CD14-positive monocyte (primary cell): ENCODE measurements around the gene GPSM1. TPM values are rescaled to one million over a fixed set of nuclear protein-coding genes. Genes with fewer than 3 reads are reported as not detected.

Source experiments
- DNase-seq, 3 donors: peaks; one replicate each; pipeline ENCODE4 v3.0.0-alpha.2; 2011 to 2022
- H2AFZ ChIP-seq: 2 replicates; pipeline ENCODE4 v1.6.0; 2012; ENCODE audit warnings: mild to moderate bottlenecking, low read depth, low read length, inconsistent platforms; ENCODE audit not compliant: insufficient read depth, poor library complexity, severe bottlenecking
- H3K27ac ChIP-seq, 2 donors: 1 replicate in 1 of 2; 2 replicates in 1 of 2; pipeline ENCODE4 v1.5.1; 2012 to 2013; ENCODE audit warnings: low read length in 2 of 2, control low read depth in 1 of 2, inconsistent platforms in 1 of 2, low read depth in 1 of 2, mild to moderate bottlenecking in 1 of 2
- H3K27me3 ChIP-seq, 2 donors: one replicate each; pipeline versions ENCODE4 v1.6.0 to v1.6.1; 2011 to 2013; ENCODE audit warnings: low read length in 2 of 2; ENCODE audit not compliant: control insufficient read depth in 2 of 2, insufficient read depth in 2 of 2
- H3K36me3 ChIP-seq, 2 donors: replicated peaks in 1 of 2; 1 replicate in 1 of 2; 2 replicates in 1 of 2; pipeline versions ENCODE4 v1.5.1 to v1.6.1; 2012 to 2013; ENCODE audit warnings: low read length in 2 of 2, control low read depth in 1 of 2, inconsistent platforms in 1 of 2, mild to moderate bottlenecking in 1 of 2; ENCODE audit not compliant: insufficient read depth in 2 of 2, control insufficient read depth in 1 of 2
- H3K4me1 ChIP-seq, 2 donors: 1 replicate in 1 of 2; 2 replicates in 1 of 2; pipeline versions ENCODE4 v1.5.1 to v1.6.1; 2012 to 2013; ENCODE audit warnings: low read length in 2 of 2, control low read depth in 1 of 2, inconsistent platforms in 1 of 2, mild to moderate bottlenecking in 1 of 2, moderate library complexity in 1 of 2; ENCODE audit not compliant: insufficient read depth in 2 of 2, control insufficient read depth in 1 of 2
- H3K4me2 ChIP-seq: replicated peaks from 2 replicates; pipeline ENCODE3; 2012; ENCODE audit warnings: low read length, moderate library complexity, mild to moderate bottlenecking; ENCODE audit not compliant: poor library complexity, severe bottlenecking; ENCODE audit errors: extremely low read depth
- H3K4me3 ChIP-seq, 3 experiments: fragments of 200-600 bp in 1 of 3; sonication (generic) in 1 of 3; replicated peaks in 1 of 3; 1 replicate in 2 of 3; 2 replicates in 1 of 3; pipeline ENCODE4 v1.5.1; 2011 to 2013; ENCODE audit warnings: low read length in 3 of 3, mild to moderate bottlenecking in 3 of 3, control low read depth in 2 of 3, low read depth in 2 of 3, inconsistent platforms in 1 of 3, moderate library complexity in 1 of 3
- H3K79me2 ChIP-seq: 2 replicates; pipeline ENCODE4 v1.6.0; 2012; ENCODE audit warnings: mild to moderate bottlenecking, control low read depth, inconsistent platforms, low read length, moderate library complexity; ENCODE audit not compliant: insufficient read depth
- H3K9ac ChIP-seq: 2 replicates; pipeline ENCODE4 v1.6.0; 2017; ENCODE audit warnings: low read length, mild to moderate bottlenecking; ENCODE audit not compliant: insufficient read depth, poor library complexity, severe bottlenecking
- H3K9me3 ChIP-seq, 2 donors: replicated peaks in 1 of 2; 1 replicate in 1 of 2; 2 replicates in 1 of 2; pipeline versions ENCODE4 v1.5.1 to v1.6.1; 2012 to 2013; ENCODE audit warnings: low read length in 2 of 2, control low read depth in 1 of 2; ENCODE audit not compliant: control insufficient read depth in 1 of 2, insufficient read depth in 1 of 2
- H4K20me1 ChIP-seq: 2 replicates; pipeline ENCODE4 v1.6.0; 2012; ENCODE audit warnings: mild to moderate bottlenecking, low read length, control low read depth, moderate library complexity; ENCODE audit not compliant: insufficient read depth
- H3K27ac Mint-ChIP-seq, 7 donors: one replicate each; pipeline ENCODE4 v1.8.0; 2020; ENCODE audit warnings: mild to moderate bottlenecking in 7 of 7, mixed read lengths in 7 of 7, moderate library complexity in 6 of 7, inconsistent platforms in 2 of 7
- H3K27me3 Mint-ChIP-seq, 3 donors: one replicate each; pipeline ENCODE4 v1.8.0; 2021 to 2022; ENCODE audit warnings: low read depth in 3 of 3, mild to moderate bottlenecking in 3 of 3, mixed read lengths in 3 of 3, moderate library complexity in 3 of 3, inconsistent platforms in 1 of 3
- H3K36me3 Mint-ChIP-seq, 2 donors: one replicate each; pipeline ENCODE4 v1.8.0; 2020; ENCODE audit warnings: mixed read lengths in 2 of 2, inconsistent platforms in 1 of 2, mild to moderate bottlenecking in 1 of 2
- H3K4me1 Mint-ChIP-seq: one replicate; pipeline ENCODE4 v1.8.0; 2020; ENCODE audit warnings: mild to moderate bottlenecking, mixed read lengths
- H3K4me3 Mint-ChIP-seq, 2 donors: one replicate each; pipeline ENCODE4 v1.8.0; 2020; ENCODE audit warnings: mild to moderate bottlenecking in 2 of 2, mixed read lengths in 2 of 2, moderate library complexity in 1 of 2
- H3K9me3 Mint-ChIP-seq, 7 donors: one replicate each; pipeline ENCODE4 v1.8.0; 2020 to 2022; ENCODE audit warnings: mixed read lengths in 7 of 7, mild to moderate bottlenecking in 6 of 7, moderate library complexity in 6 of 7, inconsistent platforms in 2 of 7
- CTCF ChIP-seq: fragments of 200-600 bp; IDR thresholded peaks from one replicate; pipeline ENCODE4 v1.8.0; 2022; ENCODE audit warnings: antibody characterized with exemption, mild to moderate bottlenecking
- WGBS: methylation state at CpG from one replicate; pipeline ENCODE4 v1.1.5; 2013; ENCODE audit warnings: missing lambda C conversion rate; ENCODE audit not compliant: insufficient coverage; 5-methylcytosine and 5-hydroxymethylcytosine counted together
- intact Hi-C, 2 donors: fragments of 100-400 bp; cut with micrococcal nuclease; formaldehyde crosslinking; loops; one replicate each; pipeline versions ENCODE4 v1.15.0 to v1.15.1; 2023
- polyA plus RNA-seq, 3 donors: library from polyadenylated mRNA; depleted of rRNA in 1 of 3; unstranded in 2 of 3; stranded (reverse) in 1 of 3; fragments of 300-500 nt in 2 of 3; fragments of >200 nt in 1 of 3; fragmentation: Illumina TruSeq in 2 of 3; gene quantifications; 1 replicate in 2 of 3; 2 replicates in 1 of 3; pipeline ENCODE4 v1.2.3, GENCODE V29; 2012 to 2021

GPSM1 gene
- polyA plus RNA-seq, 3 donors, result 0.67 to 3.1 (median 0.73) TPM

- DNase-seq, result no peak
- intact Hi-C loops, result no loop called here
- Histone ChIP-seq H3K9me3 (no peaks in the 10 kb centered on the region), H2AFZ (no peak overlapping the region), H4K20me1 (no peaks in the 10 kb centered on the region), H3K4me2 (no peak overlapping the region), H3K79me2 (no peaks in the 10 kb centered on the region), H3K4me3 (no peak overlapping the region), H3K9ac (no peak overlapping the region), H3K27me3 (no peaks in the 10 kb centered on the region), H3K4me1 (peaks cover 10 to 12% of the 10 kb centered on the region in 2 donors), H3K36me3 (no peaks in the 10 kb centered on the region), H3K27ac (no peak overlapping the region)
- no peak for TF ChIP-seq CTCF
- Mint-ChIP-seq H3K27me3 (no peaks in the 10 kb centered on the region), H3K9me3 (no peaks in the 10 kb centered on the region), H3K4me3 (no peak overlapping the region), H3K27ac (peak overlapping the region in 2 of 7 donors; percentile 58 to 69), H3K36me3 (no peaks in the 10 kb centered on the region), H3K4me1 (peaks cover 2% of the 10 kb centered on the region)
- over 99% methylated on average over 9 of the region's 10 CpGs for WGBS
These were observed 14.4 kb downstream of the GPSM1 start for GRCh38 chr9:136341769-136342168.

- H3K36me3 Mint-ChIP-seq, result no peaks in the 10 kb centered on the region
- peak overlapping the region in 1 of 7 donors; percentile 9 for H3K27ac Mint-ChIP-seq
- Histone ChIP-seq H3K27me3 (no peaks in the 10 kb centered on the region), H3K4me2 (peak overlapping the region; percentile 84), H3K79me2 (no peaks in the 10 kb centered on the region), H3K9ac (peak overlapping the region; percentile 68), H3K27ac (peak overlapping the region in 1 of 2 donors; percentile 62), H2AFZ (peak overlapping the region; percentile 89), H3K4me3 (peak overlapping the region; percentile 21 to 78 (median 33)), H3K4me1 (peaks cover 10 to 12% of the 10 kb centered on the region in 2 donors), H3K9me3 (no peaks in the 10 kb centered on the region), H4K20me1 (no peaks in the 10 kb centered on the region), H3K36me3 (no peaks in the 10 kb centered on the region)
- H3K4me3 Mint-ChIP-seq, result peak overlapping the region; percentile 62 to 79
- 34% methylated on average over 58 of the region's 60 CpGs for WGBS
- H3K27me3 Mint-ChIP-seq, result no peaks in the 10 kb centered on the region
- H3K4me1 Mint-ChIP-seq, result peaks cover 2% of the 10 kb centered on the region
- peak; percentile 62 to 75 (median 73) for DNase-seq
- TF ChIP-seq CTCF, result no peak
- no peaks in the 10 kb centered on the region for H3K9me3 Mint-ChIP-seq
- intact Hi-C loops, result no loop called here
These were observed 15.1 kb downstream of the GPSM1 start for GRCh38 chr9:136342181-136343120.
